ENCODE measurements around the gene USP12. TPM values are rescaled to one million over a fixed set of nuclear protein-coding genes. Genes with fewer than 3 reads are reported as not detected.

USP12 gene
- total and polyA plus RNA-seq, 2 experiments from 2014 or later: 18.4 to 39.3 TPM

DNA sequence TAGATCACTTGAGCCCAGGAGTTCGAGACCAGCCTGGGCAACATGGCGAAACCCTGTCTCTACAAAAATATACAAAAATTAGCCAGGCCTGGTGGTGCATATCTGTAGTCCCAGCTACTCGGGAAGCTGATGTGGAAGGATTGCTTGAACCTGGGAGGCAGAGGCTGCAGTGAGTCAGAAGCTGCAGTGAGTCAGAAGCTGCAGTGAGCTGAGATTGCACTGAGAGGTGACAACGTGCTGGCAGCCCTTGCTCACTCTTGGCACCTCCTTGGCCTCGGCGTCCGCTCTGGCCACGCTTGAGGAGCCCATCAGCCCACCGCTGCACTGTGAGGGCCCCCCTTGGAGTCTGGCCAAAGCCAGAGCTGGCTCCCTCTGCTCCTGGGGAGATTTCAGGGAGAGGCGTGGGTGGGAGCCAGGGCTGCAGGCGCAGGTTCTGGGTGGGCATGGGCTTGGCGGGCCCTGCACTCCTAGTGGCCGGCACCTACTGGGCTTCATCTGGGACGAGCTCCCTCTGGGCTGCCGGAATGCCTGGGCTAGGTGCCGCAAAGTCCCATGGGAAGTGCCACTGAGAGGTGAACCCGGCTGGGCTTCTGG, 40.3 kb upstream of the USP12 start (continued):
- TF ChIP-seq, protein P1, sequence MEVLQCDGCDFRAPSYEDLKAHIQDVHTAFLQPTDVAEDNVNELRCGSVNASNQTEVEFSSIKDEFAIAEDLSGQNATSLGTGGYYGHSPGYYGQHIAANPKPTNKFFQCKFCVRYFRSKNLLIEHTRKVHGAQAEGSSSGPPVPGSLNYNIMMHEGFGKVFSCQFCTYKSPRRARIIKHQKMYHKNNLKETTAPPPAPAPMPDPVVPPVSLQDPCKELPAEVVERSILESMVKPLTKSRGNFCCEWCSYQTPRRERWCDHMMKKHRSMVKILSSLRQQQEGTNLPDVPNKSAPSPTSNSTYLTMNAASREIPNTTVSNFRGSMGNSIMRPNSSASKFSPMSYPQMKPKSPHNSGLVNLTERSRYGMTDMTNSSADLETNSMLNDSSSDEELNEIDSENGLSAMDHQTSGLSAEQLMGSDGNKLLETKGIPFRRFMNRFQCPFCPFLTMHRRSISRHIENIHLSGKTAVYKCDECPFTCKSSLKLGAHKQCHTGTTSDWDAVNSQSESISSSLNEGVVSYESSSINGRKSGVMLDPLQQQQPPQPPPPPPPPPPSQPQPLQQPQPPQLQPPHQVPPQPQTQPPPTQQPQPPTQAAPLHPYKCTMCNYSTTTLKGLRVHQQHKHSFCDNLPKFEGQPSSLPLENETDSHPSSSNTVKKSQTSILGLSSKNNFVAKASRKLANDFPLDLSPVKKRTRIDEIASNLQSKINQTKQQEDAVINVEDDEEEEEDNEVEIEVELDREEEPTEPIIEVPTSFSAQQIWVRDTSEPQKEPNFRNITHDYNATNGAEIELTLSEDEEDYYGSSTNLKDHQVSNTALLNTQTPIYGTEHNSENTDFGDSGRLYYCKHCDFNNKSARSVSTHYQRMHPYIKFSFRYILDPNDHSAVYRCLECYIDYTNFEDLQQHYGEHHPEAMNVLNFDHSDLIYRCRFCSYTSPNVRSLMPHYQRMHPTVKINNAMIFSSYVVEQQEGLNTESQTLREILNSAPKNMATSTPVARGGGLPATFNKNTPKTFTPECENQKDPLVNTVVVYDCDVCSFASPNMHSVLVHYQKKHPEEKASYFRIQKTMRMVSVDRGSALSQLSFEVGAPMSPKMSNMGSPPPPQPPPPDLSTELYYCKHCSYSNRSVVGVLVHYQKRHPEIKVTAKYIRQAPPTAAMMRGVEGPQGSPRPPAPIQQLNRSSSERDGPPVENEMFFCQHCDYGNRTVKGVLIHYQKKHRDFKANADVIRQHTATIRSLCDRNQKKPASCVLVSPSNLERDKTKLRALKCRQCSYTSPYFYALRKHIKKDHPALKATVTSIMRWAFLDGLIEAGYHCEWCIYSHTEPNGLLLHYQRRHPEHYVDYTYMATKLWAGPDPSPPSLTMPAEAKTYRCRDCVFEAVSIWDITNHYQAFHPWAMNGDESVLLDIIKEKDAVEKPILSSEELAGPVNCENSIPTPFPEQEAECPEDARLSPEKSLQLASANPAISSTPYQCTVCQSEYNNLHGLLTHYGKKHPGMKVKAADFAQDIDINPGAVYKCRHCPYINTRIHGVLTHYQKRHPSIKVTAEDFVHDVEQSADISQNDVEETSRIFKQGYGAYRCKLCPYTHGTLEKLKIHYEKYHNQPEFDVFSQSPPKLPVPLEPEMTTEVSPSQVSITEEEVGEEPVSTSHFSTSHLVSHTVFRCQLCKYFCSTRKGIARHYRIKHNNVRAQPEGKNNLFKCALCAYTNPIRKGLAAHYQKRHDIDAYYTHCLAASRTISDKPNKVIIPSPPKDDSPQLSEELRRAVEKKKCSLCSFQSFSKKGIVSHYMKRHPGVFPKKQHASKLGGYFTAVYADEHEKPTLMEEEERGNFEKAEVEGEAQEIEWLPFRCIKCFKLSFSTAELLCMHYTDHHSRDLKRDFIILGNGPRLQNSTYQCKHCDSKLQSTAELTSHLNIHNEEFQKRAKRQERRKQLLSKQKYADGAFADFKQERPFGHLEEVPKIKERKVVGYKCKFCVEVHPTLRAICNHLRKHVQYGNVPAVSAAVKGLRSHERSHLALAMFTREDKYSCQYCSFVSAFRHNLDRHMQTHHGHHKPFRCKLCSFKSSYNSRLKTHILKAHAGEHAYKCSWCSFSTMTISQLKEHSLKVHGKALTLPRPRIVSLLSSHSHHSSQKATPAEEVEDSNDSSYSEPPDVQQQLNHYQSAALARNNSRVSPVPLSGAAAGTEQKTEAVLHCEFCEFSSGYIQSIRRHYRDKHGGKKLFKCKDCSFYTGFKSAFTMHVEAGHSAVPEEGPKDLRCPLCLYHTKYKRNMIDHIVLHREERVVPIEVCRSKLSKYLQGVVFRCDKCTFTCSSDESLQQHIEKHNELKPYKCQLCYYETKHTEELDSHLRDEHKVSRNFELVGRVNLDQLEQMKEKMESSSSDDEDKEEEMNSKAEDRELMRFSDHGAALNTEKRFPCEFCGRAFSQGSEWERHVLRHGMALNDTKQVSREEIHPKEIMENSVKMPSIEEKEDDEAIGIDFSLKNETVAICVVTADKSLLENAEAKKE (CRISPR knock-in tag; IDR thresholded peaks at IDR 0.05): no peak
- TF ChIP-seq CREB1 (CRISPR knock-in tag; IDR thresholded peaks at IDR 0.05; ENCODE audit: low read depth): no peak
- no peak for TF ChIP-seq REST (IDR thresholded peaks at IDR 0.05; ENCODE audit: unreplicated experiment)
- no peak for TF ChIP-seq EZH2phosphoT487 (IDR thresholded peaks at IDR 0.05; ENCODE audit: unreplicated experiment)

GRCh38 chr13:27211271-27211670, 39.7 kb upstream of the USP12 start:
- Mint-ChIP-seq H3K36me3 (ENCODE audit: low read depth) (peaks cover 20% of the 10 kb centered on the region), H3K4me1 (peaks cover 15% of the 10 kb centered on the region), H3K27me3 (ENCODE audit: insufficient read depth, low read depth, poor library complexity) (peaks cover 2% of the 10 kb centered on the region), H3K9me3 (peaks cover 29% of the 10 kb centered on the region), H3K4me3 (no peak overlapping the region), H3K27ac (no peak overlapping the region)
- Histone ChIP-seq H2AFZ (no peak overlapping the region), H3K9me2 (ENCODE audit: insufficient read depth) (0 out of 2 replicates have a peak, but pooled peaks cover 3% of the 10 kb centered on the region), H3K27me3 (ENCODE audit: insufficient read depth) (no peaks in the 10 kb centered on the region), H3K36me3 (ENCODE audit: insufficient read depth) (no peaks in the 10 kb centered on the region), H3K27ac (ENCODE audit: low read depth) (no peak overlapping the region), H3K79me2 (replicated peaks; ENCODE audit: insufficient read depth) (no peaks in the 10 kb centered on the region), H3F3A (replicated peaks; ENCODE audit: low read depth) (no peaks in the 10 kb centered on the region), H3K4me1 (ENCODE audit: insufficient read depth) (0 out of 2 replicates have a peak, but pooled peaks cover 9% of the 10 kb centered on the region), H3K4me3 (no peak overlapping the region), H4K20me1 (replicated peaks; ENCODE audit: insufficient read depth) (no peaks in the 10 kb centered on the region), H3K4me2 (no peak overlapping the region)
- DNase-seq (ENCODE audit: low spot score): no peak
- ATAC-seq: no peak
- no peak for TF ChIP-seq ZNF331 (CRISPR knock-in tag; IDR thresholded peaks at IDR 0.05; ENCODE audit: low read depth)
- no peak for TF ChIP-seq NANOG (IDR thresholded peaks at IDR 0.05; ENCODE audit: borderline replicate concordance)
- TF ChIP-seq EZH2phosphoT487 (IDR thresholded peaks at IDR 0.05; ENCODE audit: unreplicated experiment): no peak

All from GM23338 (cell line).